SK-N-SH treated with all-trans-retinoic acid at 6 μM for 48 hours (cell line): ENCODE data around the gene ZNF217.

Source experiments
- ATAC-seq: fragments of 200-7000 bp; cut with Tn5 transposase; 3 replicates; pipeline ENCODE4 v1.9.1; 2020; ENCODE audit warnings: mild to moderate bottlenecking, moderate library complexity
- BACH2 ChIP-seq: fragments of 250-450 bp; sonication (Bioruptor Pico); IDR thresholded peaks from 2 replicates; pipeline ENCODE4 v1.9.0; 2021; ENCODE audit warnings: mild to moderate bottlenecking, borderline replicate concordance
- ESRRG ChIP-seq: fragments of 250-450 bp; sonication (Bioruptor Pico); IDR thresholded peaks from 2 replicates; pipeline ENCODE4 v1.6.1; 2021; ENCODE audit warnings: mild to moderate bottlenecking
- GLIS3 ChIP-seq: fragments of 250-450 bp; sonication (Bioruptor Pico); IDR thresholded peaks from 2 replicates; pipeline ENCODE4 v1.5.0; 2020; ENCODE audit warnings: mild to moderate bottlenecking, moderate library complexity
- ISL1 ChIP-seq: fragments of 250-450 bp; sonication (Bioruptor Pico); IDR thresholded peaks from 2 replicates; pipeline ENCODE4 v2.1.2; 2022; ENCODE audit warnings: mild to moderate bottlenecking, moderate library complexity
- OSR1 ChIP-seq: fragments of 250-450 bp; sonication (Bioruptor Pico); IDR thresholded peaks from 2 replicates; pipeline ENCODE4 v1.8.0; 2022; ENCODE audit warnings: moderate library complexity, mild to moderate bottlenecking, inconsistent platforms
- PPARA ChIP-seq: fragments of 250-450 bp; sonication (Bioruptor Pico); IDR thresholded peaks from 2 replicates; pipeline ENCODE4 v1.5.0; 2020; ENCODE audit warnings: mild to moderate bottlenecking, borderline replicate concordance
- ZC3H10 ChIP-seq: fragments of 250-450 bp; sonication (Bioruptor Pico); IDR thresholded peaks from 2 replicates; pipeline ENCODE4 v1.5.1; 2021; ENCODE audit warnings: mild to moderate bottlenecking, moderate library complexity
- ZFP30 ChIP-seq: fragments of 450-650 bp; formaldehyde crosslinking; IDR thresholded peaks from 2 replicates; pipeline ENCODE4 v1.5.0; 2022; ENCODE audit warnings: mild to moderate bottlenecking, moderate library complexity
- TF ChIP-seq, protein P1 (sequence below): fragments of 250-450 bp; sonication (Bioruptor Pico); IDR thresholded peaks from 2 replicates; pipeline ENCODE4 v1.5.0; 2020; ENCODE audit warnings: mild to moderate bottlenecking, moderate library complexity
- TF ChIP-seq, protein P2 (sequence below): fragments of 250-450 bp; sonication (Bioruptor Pico); IDR thresholded peaks from 2 replicates; pipeline ENCODE4 v1.8.0; 2020; ENCODE audit warnings: mild to moderate bottlenecking, moderate library complexity, borderline replicate concordance
- TF ChIP-seq, protein P3 (sequence below): fragments of 250-450 bp; sonication (Bioruptor Pico); IDR thresholded peaks from 2 replicates; pipeline ENCODE4 v1.8.0; 2021; ENCODE audit warnings: low read depth, mild to moderate bottlenecking, moderate library complexity, borderline replicate concordance
- TF ChIP-seq, protein P4 (sequence below): fragments of 250-450 bp; sonication (Bioruptor Pico); IDR thresholded peaks from 2 replicates; pipeline ENCODE4 v1.5.1; 2020; ENCODE audit warnings: low read depth, mild to moderate bottlenecking, moderate library complexity
- TF ChIP-seq, protein P5 (sequence below): fragments of 250-450 bp; sonication (Bioruptor Pico); IDR thresholded peaks from 2 replicates; pipeline ENCODE4 v1.5.1; 2021; ENCODE audit warnings: mild to moderate bottlenecking, moderate library complexity

ZNF217 gene

DNA sequence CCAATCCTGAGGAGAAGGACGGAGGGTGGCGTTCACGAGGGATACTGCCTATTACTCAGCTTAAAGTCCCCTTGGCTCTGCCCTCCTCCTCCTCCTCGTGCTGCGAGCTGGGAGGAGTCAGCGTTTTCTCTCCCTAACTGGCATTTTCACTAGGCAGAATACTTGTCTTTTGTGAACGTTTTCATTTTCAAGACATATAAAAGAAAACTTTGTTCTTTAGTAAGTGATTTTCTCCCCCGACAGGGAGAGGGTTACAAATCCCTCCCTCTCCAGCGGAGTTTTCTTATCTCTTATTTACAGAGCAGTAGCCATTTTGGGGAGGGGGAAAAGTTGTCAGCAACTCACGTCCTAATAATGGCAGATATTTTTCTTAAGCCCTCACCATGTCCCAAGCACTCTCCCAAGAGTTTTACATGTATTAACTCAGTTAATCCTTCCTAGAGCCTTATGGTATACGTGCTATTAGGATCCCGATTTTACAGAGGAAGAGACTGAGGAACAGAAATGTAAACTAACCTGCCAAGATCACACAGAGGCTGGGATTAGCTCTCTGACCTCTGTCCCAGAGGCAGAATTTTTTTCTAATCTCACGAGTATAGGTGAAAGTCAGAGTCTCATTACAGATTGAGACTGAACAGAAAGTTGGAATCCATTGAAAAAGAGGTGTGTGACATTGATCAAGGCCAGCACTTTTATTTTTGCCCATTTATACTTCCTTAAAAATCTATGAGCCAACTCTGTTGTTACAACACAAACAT lies 30.0 kb upstream of the ZNF217 start (continued):
- TF ChIP-seq, protein P1, sequence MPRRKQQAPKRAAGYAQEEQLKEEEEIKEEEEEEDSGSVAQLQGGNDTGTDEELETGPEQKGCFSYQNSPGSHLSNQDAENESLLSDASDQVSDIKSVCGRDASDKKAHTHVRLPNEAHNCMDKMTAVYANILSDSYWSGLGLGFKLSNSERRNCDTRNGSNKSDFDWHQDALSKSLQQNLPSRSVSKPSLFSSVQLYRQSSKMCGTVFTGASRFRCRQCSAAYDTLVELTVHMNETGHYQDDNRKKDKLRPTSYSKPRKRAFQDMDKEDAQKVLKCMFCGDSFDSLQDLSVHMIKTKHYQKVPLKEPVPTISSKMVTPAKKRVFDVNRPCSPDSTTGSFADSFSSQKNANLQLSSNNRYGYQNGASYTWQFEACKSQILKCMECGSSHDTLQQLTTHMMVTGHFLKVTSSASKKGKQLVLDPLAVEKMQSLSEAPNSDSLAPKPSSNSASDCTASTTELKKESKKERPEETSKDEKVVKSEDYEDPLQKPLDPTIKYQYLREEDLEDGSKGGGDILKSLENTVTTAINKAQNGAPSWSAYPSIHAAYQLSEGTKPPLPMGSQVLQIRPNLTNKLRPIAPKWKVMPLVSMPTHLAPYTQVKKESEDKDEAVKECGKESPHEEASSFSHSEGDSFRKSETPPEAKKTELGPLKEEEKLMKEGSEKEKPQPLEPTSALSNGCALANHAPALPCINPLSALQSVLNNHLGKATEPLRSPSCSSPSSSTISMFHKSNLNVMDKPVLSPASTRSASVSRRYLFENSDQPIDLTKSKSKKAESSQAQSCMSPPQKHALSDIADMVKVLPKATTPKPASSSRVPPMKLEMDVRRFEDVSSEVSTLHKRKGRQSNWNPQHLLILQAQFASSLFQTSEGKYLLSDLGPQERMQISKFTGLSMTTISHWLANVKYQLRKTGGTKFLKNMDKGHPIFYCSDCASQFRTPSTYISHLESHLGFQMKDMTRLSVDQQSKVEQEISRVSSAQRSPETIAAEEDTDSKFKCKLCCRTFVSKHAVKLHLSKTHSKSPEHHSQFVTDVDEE (CRISPR knock-in tag): no peak
- TF ChIP-seq GLIS3: no peak
- no peak for TF ChIP-seq OSR1 (CRISPR knock-in tag)
- no peak for TF ChIP-seq ZC3H10 (CRISPR knock-in tag)

DNA sequence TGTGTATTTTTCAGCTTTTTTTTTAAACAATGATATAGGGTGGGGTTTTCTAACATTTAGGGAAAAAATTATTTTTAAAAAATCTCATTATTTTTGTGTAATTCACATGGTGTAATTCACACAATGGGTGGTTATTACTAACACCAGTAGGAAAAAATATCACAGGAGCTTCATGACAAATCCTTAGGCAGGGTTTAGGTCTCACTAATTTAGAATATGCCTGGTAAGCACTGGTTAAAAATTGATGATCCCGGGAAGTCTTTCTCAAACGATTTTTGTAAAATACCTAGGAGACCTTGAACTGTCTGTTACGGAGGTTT lies 29.5 kb upstream of the ZNF217 start:
- TF ChIP-seq ISL1 (CRISPR knock-in tag): no peak
- TF ChIP-seq, protein P2, sequence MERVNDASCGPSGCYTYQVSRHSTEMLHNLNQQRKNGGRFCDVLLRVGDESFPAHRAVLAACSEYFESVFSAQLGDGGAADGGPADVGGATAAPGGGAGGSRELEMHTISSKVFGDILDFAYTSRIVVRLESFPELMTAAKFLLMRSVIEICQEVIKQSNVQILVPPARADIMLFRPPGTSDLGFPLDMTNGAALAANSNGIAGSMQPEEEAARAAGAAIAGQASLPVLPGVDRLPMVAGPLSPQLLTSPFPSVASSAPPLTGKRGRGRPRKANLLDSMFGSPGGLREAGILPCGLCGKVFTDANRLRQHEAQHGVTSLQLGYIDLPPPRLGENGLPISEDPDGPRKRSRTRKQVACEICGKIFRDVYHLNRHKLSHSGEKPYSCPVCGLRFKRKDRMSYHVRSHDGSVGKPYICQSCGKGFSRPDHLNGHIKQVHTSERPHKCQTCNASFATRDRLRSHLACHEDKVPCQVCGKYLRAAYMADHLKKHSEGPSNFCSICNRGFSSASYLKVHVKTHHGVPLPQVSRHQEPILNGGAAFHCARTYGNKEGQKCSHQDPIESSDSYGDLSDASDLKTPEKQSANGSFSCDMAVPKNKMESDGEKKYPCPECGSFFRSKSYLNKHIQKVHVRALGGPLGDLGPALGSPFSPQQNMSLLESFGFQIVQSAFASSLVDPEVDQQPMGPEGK: no peak
- no peak for TF ChIP-seq ZFP30
- TF ChIP-seq, protein P3, sequence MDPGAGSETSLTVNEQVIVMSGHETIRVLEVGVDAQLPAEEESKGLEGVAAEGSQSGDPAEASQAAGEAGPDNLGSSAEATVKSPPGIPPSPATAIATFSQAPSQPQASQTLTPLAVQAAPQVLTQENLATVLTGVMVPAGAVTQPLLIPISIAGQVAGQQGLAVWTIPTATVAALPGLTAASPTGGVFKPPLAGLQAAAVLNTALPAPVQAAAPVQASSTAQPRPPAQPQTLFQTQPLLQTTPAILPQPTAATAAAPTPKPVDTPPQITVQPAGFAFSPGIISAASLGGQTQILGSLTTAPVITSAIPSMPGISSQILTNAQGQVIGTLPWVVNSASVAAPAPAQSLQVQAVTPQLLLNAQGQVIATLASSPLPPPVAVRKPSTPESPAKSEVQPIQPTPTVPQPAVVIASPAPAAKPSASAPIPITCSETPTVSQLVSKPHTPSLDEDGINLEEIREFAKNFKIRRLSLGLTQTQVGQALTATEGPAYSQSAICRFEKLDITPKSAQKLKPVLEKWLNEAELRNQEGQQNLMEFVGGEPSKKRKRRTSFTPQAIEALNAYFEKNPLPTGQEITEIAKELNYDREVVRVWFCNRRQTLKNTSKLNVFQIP (CRISPR knock-in tag): no peak
- TF ChIP-seq, protein P4, sequence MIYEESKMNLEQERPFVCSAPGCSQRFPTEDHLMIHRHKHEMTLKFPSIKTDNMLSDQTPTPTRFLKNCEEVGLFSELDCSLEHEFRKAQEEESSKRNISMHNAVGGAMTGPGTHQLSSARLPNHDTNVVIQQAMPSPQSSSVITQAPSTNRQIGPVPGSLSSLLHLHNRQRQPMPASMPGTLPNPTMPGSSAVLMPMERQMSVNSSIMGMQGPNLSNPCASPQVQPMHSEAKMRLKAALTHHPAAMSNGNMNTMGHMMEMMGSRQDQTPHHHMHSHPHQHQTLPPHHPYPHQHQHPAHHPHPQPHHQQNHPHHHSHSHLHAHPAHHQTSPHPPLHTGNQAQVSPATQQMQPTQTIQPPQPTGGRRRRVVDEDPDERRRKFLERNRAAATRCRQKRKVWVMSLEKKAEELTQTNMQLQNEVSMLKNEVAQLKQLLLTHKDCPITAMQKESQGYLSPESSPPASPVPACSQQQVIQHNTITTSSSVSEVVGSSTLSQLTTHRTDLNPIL (CRISPR knock-in tag): no peak
- no peak for TF ChIP-seq PPARA
- ATAC-seq: no peak

DNA sequence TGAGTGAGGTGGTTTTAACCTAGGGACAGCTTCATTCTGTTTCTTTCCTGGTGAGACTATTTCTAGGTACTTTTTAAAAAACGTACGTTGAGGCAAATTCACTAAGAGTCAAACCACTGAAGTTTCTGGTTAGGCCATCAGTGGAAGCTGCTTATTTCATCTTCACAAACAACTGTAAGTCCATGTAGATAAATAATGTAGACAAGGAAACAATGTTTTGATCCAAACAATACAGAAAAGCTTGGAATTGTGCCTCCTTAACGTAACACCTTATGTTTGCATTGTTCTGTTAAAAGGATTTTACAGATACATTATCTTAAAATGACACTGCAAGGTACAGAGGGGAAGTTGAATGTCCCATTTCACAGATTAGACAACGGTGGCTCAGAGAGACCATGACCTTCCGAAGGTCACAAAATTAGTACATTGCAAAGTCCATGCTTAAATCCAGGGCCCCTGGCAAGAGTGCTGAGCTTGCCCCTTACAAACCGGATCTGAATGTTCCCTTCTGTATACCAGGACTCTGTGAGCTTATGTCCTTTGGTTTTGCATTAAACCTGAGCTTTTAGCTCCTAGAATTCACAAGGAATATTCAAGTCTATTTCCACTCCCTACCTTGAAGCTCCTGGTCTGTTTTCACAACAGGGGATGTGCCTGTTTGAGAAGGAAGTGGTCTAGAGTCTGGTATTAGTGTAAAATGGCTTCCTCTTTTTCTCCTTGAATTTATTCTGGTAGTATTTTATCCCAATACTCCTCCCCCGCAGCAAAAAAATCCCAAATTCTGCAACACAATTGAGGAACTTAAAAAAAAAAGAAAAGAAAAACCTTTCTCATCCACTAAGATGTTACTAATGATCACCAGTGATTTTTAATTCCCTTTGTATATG lies 28.9 kb upstream of the ZNF217 start:
- ATAC-seq: no peak
- TF ChIP-seq, protein P5, sequence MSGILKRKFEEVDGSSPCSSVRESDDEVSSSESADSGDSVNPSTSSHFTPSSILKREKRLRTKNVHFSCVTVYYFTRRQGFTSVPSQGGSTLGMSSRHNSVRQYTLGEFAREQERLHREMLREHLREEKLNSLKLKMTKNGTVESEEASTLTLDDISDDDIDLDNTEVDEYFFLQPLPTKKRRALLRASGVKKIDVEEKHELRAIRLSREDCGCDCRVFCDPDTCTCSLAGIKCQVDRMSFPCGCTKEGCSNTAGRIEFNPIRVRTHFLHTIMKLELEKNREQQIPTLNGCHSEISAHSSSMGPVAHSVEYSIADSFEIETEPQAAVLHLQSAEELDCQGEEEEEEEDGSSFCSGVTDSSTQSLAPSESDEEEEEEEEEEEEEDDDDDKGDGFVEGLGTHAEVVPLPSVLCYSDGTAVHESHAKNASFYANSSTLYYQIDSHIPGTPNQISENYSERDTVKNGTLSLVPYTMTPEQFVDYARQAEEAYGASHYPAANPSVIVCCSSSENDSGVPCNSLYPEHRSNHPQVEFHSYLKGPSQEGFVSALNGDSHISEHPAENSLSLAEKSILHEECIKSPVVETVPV (CRISPR knock-in tag): no peak
- no peak for TF ChIP-seq ZFP30
- TF ChIP-seq ISL1 (CRISPR knock-in tag): no peak
- TF ChIP-seq PPARA: no peak
- no peak for TF ChIP-seq ESRRG (CRISPR knock-in tag)
- no peak for TF ChIP-seq BACH2 (CRISPR knock-in tag)
- TF ChIP-seq, protein P1 (CRISPR knock-in tag): no peak
